Measurements from ENCODE around the gene TSPAN11.

Gene TSPAN11

GRCh38 chr12:31005256-31005943 is 78.9 kb downstream of the TSPAN11 start:
- no peak for TF ChIP-seq CTCF (IDR thresholded peaks at IDR 0.05; ENCODE audit: low read length)
- no peak for TF ChIP-seq EZH2 (IDR thresholded peaks at IDR 0.05; ENCODE audit: borderline replicate concordance, low read length)
- H3F3A ChIP-seq (ENCODE audit: insufficient read depth, low read length) = no peaks in the 10 kb centered on the region
- no peak overlapping the region for H3K27ac ChIP-seq (ENCODE audit: low read depth, low read length, poor library complexity, severe bottlenecking)
- no peaks in the 10 kb centered on the region for H3K79me2 ChIP-seq (ENCODE audit: insufficient read depth, low read length)
- no peaks in the 10 kb centered on the region for H3K36me3 ChIP-seq (ENCODE audit: insufficient read depth, low read length)
- H2AFZ ChIP-seq (ENCODE audit: low read length) = no peak overlapping the region
- no peak overlapping the region for H3K4me2 ChIP-seq (ENCODE audit: low read length)
- H3K9me2 ChIP-seq (ENCODE audit: low read depth, low read length) = no peaks in the 10 kb centered on the region
- no peak overlapping the region for H3K4me3 ChIP-seq (ENCODE audit: low read depth, low read length, poor library complexity, severe bottlenecking)
- H3K9me3 ChIP-seq (ENCODE audit: low read length) = no peaks in the 10 kb centered on the region
- H4K20me1 ChIP-seq (ENCODE audit: insufficient read depth, low read length) = no peaks in the 10 kb centered on the region
- H3K4me1 ChIP-seq (ENCODE audit: insufficient read depth, low read length, severe bottlenecking) = peaks cover 3% of the 10 kb centered on the region
- 0 out of 2 replicates have a peak, but pooled peaks cover 5% of the 10 kb centered on the region for H3K27me3 ChIP-seq (ENCODE audit: insufficient read depth, low read length)
- H3K9ac ChIP-seq (ENCODE audit: low read length) = no peak overlapping the region

GRCh38 chr12:31005944-31006361 is 79.4 kb downstream of the TSPAN11 start:
- Histone ChIP-seq H3K27me3 (ENCODE audit: insufficient read depth, low read length) (0 out of 2 replicates have a peak, but pooled peaks cover 5% of the 10 kb centered on the region), H3K9me3 (ENCODE audit: low read length) (no peaks in the 10 kb centered on the region), H3K9ac (ENCODE audit: low read length) (no peak overlapping the region), H2AFZ (ENCODE audit: low read length) (no peak overlapping the region), H3F3A (ENCODE audit: insufficient read depth, low read length) (no peaks in the 10 kb centered on the region), H3K79me2 (ENCODE audit: insufficient read depth, low read length) (no peaks in the 10 kb centered on the region), H3K27ac (ENCODE audit: low read depth, low read length, poor library complexity, severe bottlenecking) (no peak overlapping the region), H3K4me3 (ENCODE audit: low read depth, low read length, poor library complexity, severe bottlenecking) (no peak overlapping the region), H3K4me1 (ENCODE audit: insufficient read depth, low read length, severe bottlenecking) (peaks cover 3% of the 10 kb centered on the region), H4K20me1 (ENCODE audit: insufficient read depth, low read length) (no peaks in the 10 kb centered on the region), H3K9me2 (ENCODE audit: low read depth, low read length) (no peaks in the 10 kb centered on the region), H3K4me2 (ENCODE audit: low read length) (no peak overlapping the region), H3K36me3 (ENCODE audit: insufficient read depth, low read length) (no peaks in the 10 kb centered on the region)
- TF ChIP-seq EZH2 (IDR thresholded peaks at IDR 0.05; ENCODE audit: borderline replicate concordance, low read length) = no peak
- TF ChIP-seq CTCF (IDR thresholded peaks at IDR 0.05; ENCODE audit: low read length) = no peak

- H3K4me3 ChIP-seq (ENCODE audit: low read depth, low read length, poor library complexity, severe bottlenecking) = no peak overlapping the region
- H3K4me2 ChIP-seq (ENCODE audit: low read length) = no peak overlapping the region
- peaks cover 3% of the 10 kb centered on the region for H3K4me1 ChIP-seq (ENCODE audit: insufficient read depth, low read length, severe bottlenecking)
- 0 out of 2 replicates have a peak, but pooled peaks cover 5% of the 10 kb centered on the region for H3K27me3 ChIP-seq (ENCODE audit: insufficient read depth, low read length)
- no peak overlapping the region for H3K9ac ChIP-seq (ENCODE audit: low read length)
- H3K27ac ChIP-seq (ENCODE audit: low read depth, low read length, poor library complexity, severe bottlenecking) = no peak overlapping the region
- no peaks in the 10 kb centered on the region for H3F3A ChIP-seq (ENCODE audit: insufficient read depth, low read length)
- H3K9me2 ChIP-seq (ENCODE audit: low read depth, low read length) = no peaks in the 10 kb centered on the region
- no peaks in the 10 kb centered on the region for H3K9me3 ChIP-seq (ENCODE audit: low read length)
- no peak overlapping the region for H2AFZ ChIP-seq (ENCODE audit: low read length)
- no peaks in the 10 kb centered on the region for H3K79me2 ChIP-seq (ENCODE audit: insufficient read depth, low read length)
- TF ChIP-seq CTCF (IDR thresholded peaks at IDR 0.05; ENCODE audit: low read length) (no peak), EZH2 (IDR thresholded peaks at IDR 0.05; ENCODE audit: borderline replicate concordance, low read length) (no peak)
- no peaks in the 10 kb centered on the region for H3K36me3 ChIP-seq (ENCODE audit: insufficient read depth, low read length)
- no peaks in the 10 kb centered on the region for H4K20me1 ChIP-seq (ENCODE audit: insufficient read depth, low read length)
Observed at GRCh38 chr12:31006416-31007152, 80.0 kb downstream of the TSPAN11 start.

Data from OCI-LY1 (cell line).